Neutrophil (primary cell): ENCODE measurements around the gene CDC25C.

Experiments
- H3K27ac ChIP-seq: fragments of 200-600 bp; sonication (generic); 2 replicates; pipeline ENCODE4 v1.5.1; 2016; ENCODE audit warnings: mild to moderate bottlenecking, moderate library complexity
- H3K27me3 ChIP-seq: fragments of 200-600 bp; sonication (generic); 2 replicates; pipeline ENCODE4 v1.6.0; 2016; ENCODE audit warnings: mild to moderate bottlenecking
- H3K36me3 ChIP-seq: fragments of 200-600 bp; sonication (generic); 2 replicates; pipeline ENCODE4 v1.5.1; 2017
- H3K4me1 ChIP-seq, 2 experiments: fragments of 200-600 bp in 1 of 2; sonication (generic) in 1 of 2; 1 replicate in 1 of 2; 2 replicates in 1 of 2; pipeline versions ENCODE4 v1.5.1 to v1.6.1; 2013 to 2016; ENCODE audit warnings: low read depth in 1 of 2, low read length in 1 of 2, mild to moderate bottlenecking in 1 of 2, moderate library complexity in 1 of 2; ENCODE audit not compliant: control insufficient read depth in 1 of 2, insufficient read depth in 1 of 2
- H3K4me3 ChIP-seq, 2 experiments: fragments of 200-600 bp in 1 of 2; sonication (generic) in 1 of 2; 1 replicate in 1 of 2; 2 replicates in 1 of 2; pipeline ENCODE4 v1.5.1; 2013 to 2016; ENCODE audit warnings: low read depth in 1 of 2, low read length in 1 of 2, mild to moderate bottlenecking in 1 of 2, moderate library complexity in 1 of 2
- H3K9me3 ChIP-seq: fragments of 200-600 bp; sonication (generic); 2 replicates; pipeline ENCODE4 v1.5.1; 2016
- TF ChIP-seq, protein P1 (sequence below): fragments of 200-600 bp; sonication (generic); IDR thresholded peaks from 2 replicates; pipeline ENCODE4 v1.5.1; 2016; ENCODE audit warnings: antibody characterized with exemption

CDC25C gene

DNA sequence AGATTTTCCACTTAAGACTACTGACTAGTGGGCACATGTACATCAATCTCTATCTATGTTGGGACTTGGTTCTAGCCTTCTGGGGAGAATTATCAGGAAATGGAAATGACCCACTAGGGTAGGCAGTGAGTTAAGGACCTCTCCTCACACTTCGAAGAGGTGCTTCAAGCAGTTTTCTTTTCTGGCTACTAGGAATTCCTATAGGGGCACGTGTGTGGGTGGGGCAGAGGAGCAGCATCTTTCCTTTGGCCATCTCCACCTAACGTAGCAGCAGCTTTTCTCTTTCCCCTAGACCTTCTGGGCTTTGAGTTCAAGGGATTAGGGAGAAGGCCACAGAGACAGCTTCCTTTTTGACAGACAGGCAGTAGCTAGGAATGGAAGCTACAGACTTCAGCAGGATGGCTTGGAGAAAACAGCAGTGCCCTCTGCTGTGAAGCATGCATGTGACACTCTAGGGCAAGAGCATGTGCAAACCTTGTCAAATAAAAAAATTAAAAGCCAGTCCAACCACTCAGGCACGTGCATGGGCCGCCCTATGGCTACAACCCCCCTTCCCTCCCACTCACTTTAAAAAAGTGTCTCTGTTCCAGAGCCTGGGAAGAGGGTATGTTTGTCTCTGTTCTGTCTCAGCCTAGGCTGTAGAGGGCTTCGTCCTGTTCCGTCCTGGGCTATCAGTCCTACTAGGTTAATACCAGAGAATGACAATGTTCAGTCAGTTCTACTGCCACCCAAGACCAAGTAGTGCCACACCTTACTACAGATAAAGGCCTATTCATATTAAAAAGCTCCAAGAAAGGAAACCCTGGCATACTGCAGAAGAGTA is 48.5 kb downstream of the CDC25C start:
- Histone ChIP-seq H3K4me3 (no peak overlapping the region), H3K27me3 (no peaks in the 10 kb centered on the region), H3K36me3 (peaks cover 33% of the 10 kb centered on the region), H3K27ac (no peak overlapping the region), H3K4me1 (no peaks in the 10 kb centered on the region), H3K9me3 (no peaks in the 10 kb centered on the region)
- TF ChIP-seq, protein P1, sequence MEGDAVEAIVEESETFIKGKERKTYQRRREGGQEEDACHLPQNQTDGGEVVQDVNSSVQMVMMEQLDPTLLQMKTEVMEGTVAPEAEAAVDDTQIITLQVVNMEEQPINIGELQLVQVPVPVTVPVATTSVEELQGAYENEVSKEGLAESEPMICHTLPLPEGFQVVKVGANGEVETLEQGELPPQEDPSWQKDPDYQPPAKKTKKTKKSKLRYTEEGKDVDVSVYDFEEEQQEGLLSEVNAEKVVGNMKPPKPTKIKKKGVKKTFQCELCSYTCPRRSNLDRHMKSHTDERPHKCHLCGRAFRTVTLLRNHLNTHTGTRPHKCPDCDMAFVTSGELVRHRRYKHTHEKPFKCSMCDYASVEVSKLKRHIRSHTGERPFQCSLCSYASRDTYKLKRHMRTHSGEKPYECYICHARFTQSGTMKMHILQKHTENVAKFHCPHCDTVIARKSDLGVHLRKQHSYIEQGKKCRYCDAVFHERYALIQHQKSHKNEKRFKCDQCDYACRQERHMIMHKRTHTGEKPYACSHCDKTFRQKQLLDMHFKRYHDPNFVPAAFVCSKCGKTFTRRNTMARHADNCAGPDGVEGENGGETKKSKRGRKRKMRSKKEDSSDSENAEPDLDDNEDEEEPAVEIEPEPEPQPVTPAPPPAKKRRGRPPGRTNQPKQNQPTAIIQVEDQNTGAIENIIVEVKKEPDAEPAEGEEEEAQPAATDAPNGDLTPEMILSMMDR = no peak

DNA sequence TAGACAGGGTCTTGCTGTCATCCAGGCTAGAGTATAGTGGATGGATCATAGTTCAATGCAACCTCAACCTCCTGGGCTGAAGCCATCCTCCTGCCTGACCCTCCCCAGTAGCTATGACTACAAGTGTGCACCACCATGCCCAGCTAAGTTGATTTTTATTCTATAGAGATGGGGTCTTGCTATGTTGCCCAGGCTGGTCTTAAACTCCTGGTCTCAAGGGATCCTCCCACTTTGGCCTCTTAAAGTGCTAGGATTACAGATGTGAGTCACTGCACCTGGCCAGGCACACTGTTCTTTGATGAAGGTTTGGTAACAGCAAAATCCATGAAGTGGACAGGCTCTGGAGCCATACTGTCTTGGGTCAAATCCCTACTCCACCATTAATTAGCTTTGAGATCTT is 50.7 kb downstream of the CDC25C start:
- TF ChIP-seq, protein P1 = no peak

DNA sequence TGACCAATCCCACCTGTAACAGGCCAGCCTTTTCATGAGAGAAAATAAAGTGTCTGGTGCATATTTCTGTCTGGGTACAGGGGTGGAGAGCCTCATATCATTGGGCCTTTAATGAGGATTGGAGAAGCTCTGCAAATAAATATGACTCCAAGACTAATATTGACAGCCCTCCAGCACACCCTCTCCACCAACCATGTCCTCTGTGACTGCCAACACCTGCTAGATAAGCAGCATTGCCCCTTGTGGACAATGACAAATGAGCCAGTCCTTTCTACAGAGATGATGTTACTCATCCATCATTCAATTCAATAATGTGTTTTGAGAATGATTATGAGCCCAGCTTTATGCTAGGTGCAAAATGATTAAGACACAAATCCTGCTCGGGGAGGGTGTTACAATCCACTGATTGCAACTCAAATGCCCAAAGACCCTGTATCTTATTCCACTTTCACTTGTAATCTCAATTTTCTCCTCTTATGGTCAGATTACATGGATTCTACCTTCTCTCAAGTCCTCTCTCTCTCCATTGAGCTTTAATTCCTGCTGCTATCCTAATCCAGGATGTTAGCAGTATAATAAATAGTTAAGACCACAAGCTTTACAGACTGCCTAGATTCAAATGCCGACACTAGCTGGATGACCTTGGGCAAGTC is 55.1 kb downstream of the CDC25C start:
- TF ChIP-seq, protein P1 = no peak
- peaks cover 46% of the 10 kb centered on the region for H3K27me3 ChIP-seq
- H3K36me3 ChIP-seq = no peaks in the 10 kb centered on the region
- no peak overlapping the region for H3K4me3 ChIP-seq
- H3K27ac ChIP-seq = no peak overlapping the region
- H3K9me3 ChIP-seq = no peaks in the 10 kb centered on the region
- H3K4me1 ChIP-seq = peaks cover 0 to 7% of the 10 kb centered on the region in 2 experiments

More for the DNA sequence above, 50.7 kb downstream of the CDC25C start:
- peaks cover 12% of the 10 kb centered on the region for H3K27me3 ChIP-seq
- H3K4me3 ChIP-seq = no peak overlapping the region
- no peak overlapping the region for H3K27ac ChIP-seq
- no peaks in the 10 kb centered on the region for H3K4me1 ChIP-seq
- peaks cover 21% of the 10 kb centered on the region for H3K36me3 ChIP-seq
- no peaks in the 10 kb centered on the region for H3K9me3 ChIP-seq

DNA sequence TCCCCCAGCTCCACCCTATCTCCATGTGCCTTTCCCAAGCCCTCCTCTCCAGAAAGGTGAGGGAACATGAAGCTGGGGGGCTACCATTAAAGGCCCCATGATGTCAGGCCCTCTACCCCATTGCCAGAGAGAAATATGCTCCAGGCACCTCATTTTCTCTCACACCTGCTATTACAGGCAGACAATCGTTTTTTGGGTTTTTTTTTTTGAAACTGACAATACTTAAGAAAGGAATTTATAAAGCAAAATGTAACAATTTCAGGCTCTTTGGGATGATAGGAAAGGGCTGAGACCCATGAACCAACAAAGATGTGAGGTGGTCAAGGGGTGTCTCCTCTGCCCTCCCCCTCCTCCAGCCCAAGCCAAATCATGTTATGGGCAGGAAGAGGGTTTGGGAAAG is 55.7 kb downstream of the CDC25C start:
- Histone ChIP-seq H3K36me3 (no peaks in the 10 kb centered on the region), H3K4me1 (peaks cover 0 to 7% of the 10 kb centered on the region in 2 experiments), H3K27me3 (peaks cover 46% of the 10 kb centered on the region), H3K9me3 (no peaks in the 10 kb centered on the region), H3K27ac (no peak overlapping the region), H3K4me3 (no peak overlapping the region)
- TF ChIP-seq, protein P1 = no peak

DNA sequence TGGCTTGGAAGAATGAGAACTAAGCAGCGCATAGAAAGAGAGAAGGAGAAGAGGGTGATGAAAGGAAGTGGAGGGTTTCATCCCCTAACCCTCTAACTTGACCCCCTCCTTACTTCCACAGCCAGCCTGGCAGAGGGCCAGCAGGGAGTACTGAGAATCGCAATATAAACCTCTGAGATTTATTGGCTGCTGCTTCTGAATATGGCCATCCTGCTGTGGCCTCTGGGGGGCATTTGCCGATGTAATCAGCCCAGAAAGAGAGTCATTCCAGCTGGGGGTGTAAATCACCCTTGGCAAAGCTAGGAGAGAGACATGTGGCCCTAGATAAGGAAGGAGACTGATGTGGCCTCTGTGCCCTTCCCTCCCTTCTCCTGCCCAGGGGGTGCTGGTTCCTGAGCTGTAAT is 56.2 kb downstream of the CDC25C start:
- no peaks in the 10 kb centered on the region for H3K36me3 ChIP-seq
- peaks cover 46% of the 10 kb centered on the region for H3K27me3 ChIP-seq
- H3K4me3 ChIP-seq = no peak overlapping the region
- no peak overlapping the region for H3K27ac ChIP-seq
- TF ChIP-seq, protein P1 = no peak
- H3K9me3 ChIP-seq = no peaks in the 10 kb centered on the region
- peaks cover 0 to 7% of the 10 kb centered on the region in 2 experiments for H3K4me1 ChIP-seq
